HepG2 (cell line): Measurements from ENCODE around the gene TF. TPM values are rescaled to one million over a fixed set of nuclear protein-coding genes. Genes with fewer than 3 reads are reported as not detected.

ENCODE experiments used
- AKNA ChIP-seq: sonication (generic); formaldehyde crosslinking; IDR thresholded peaks from 2 replicates; pipeline ENCODE4 v1.4.0; 2020; ENCODE audit warnings: missing genetic modification reagents, borderline replicate concordance
- ARNTL ChIP-seq: sonication (generic); formaldehyde crosslinking; IDR thresholded peaks from 2 replicates; pipeline ENCODE4 v1.4.0; 2020; ENCODE audit warnings: mild to moderate bottlenecking, missing genetic modification reagents
- BCLAF1 ChIP-seq: fragments of 450-650 bp; IDR thresholded peaks from 2 replicates; pipeline ENCODE4 v1.6.1; 2017; ENCODE audit warnings: mild to moderate bottlenecking
- CBX2 ChIP-seq, 2 experiments: fragments of 200-600 bp in 1 of 2; sonication (generic); formaldehyde crosslinking in 1 of 2; IDR thresholded peaks; 2 replicates each; pipeline versions ENCODE4 v1.7.0 to v1.8.1; 2018 to 2022; ENCODE audit warnings: low read depth in 2 of 2, low read length in 1 of 2, mild to moderate bottlenecking in 1 of 2, missing genetic modification reagents in 1 of 2
- CHD4 ChIP-seq: fragments of 200-600 bp; sonication (generic); IDR thresholded peaks from 2 replicates; pipeline ENCODE4 v1.7.0; 2017; ENCODE audit warnings: mild to moderate bottlenecking, low read length, borderline replicate concordance
- E2F2 ChIP-seq: sonication (generic); formaldehyde crosslinking; IDR thresholded peaks from 2 replicates; pipeline ENCODE4 v1.4.0; 2020; ENCODE audit warnings: missing genetic modification reagents, borderline replicate concordance
- GPN1 ChIP-seq: sonication (generic); formaldehyde crosslinking; IDR thresholded peaks from 2 replicates; pipeline ENCODE4 v1.5.1; 2020; ENCODE audit warnings: missing genetic modification reagents, borderline replicate concordance
- HOXA7 ChIP-seq: sonication (generic); formaldehyde crosslinking; IDR thresholded peaks from 2 replicates; pipeline ENCODE4 v1.8.1; 2022; ENCODE audit warnings: mild to moderate bottlenecking, missing genetic modification reagents, moderate library complexity
- KMT2B ChIP-seq: IDR thresholded peaks from 2 replicates; pipeline ENCODE4 v1.6.1; 2016; ENCODE audit warnings: missing genetic modification reagents, missing compliant biosample characterization
- PAWR ChIP-seq: sonication (generic); formaldehyde crosslinking; IDR thresholded peaks from 2 replicates; pipeline ENCODE4 v1.4.0; 2020; ENCODE audit warnings: missing genetic modification reagents, mild to moderate bottlenecking, borderline replicate concordance
- PHF21A ChIP-seq: sonication (generic); formaldehyde crosslinking; IDR thresholded peaks from 2 replicates; pipeline ENCODE4 v1.5.0; 2020; ENCODE audit warnings: mild to moderate bottlenecking, missing genetic modification reagents
- SSRP1 ChIP-seq: IDR thresholded peaks from 2 replicates; pipeline ENCODE4 v1.6.1; 2016; ENCODE audit warnings: control low read depth
- STAT5B ChIP-seq: sonication (generic); formaldehyde crosslinking; IDR thresholded peaks from 2 replicates; pipeline ENCODE4 v1.4.0; 2020; ENCODE audit warnings: missing genetic modification reagents
- ZBTB25 ChIP-seq: IDR thresholded peaks from 2 replicates; pipeline ENCODE4 v1.6.1; 2018; ENCODE audit warnings: missing genetic modification reagents
- ZBTB7B ChIP-seq: sonication (generic); formaldehyde crosslinking; IDR thresholded peaks from 2 replicates; pipeline ENCODE4 v1.4.0; 2020; ENCODE audit warnings: missing genetic modification reagents
- ZNF550 ChIP-seq: sonication (generic); formaldehyde crosslinking; IDR thresholded peaks from 2 replicates; pipeline ENCODE4 v1.4.0; 2020; ENCODE audit warnings: mild to moderate bottlenecking, missing genetic modification reagents, borderline replicate concordance
- ZNF552 ChIP-seq: sonication (generic); formaldehyde crosslinking; IDR thresholded peaks from 2 replicates; pipeline ENCODE4 v1.9.0; 2022; ENCODE audit warnings: missing genetic modification reagents, mild to moderate bottlenecking, borderline replicate concordance
- ZNF598 ChIP-seq: sonication (generic); formaldehyde crosslinking; IDR thresholded peaks from 2 replicates; pipeline ENCODE4 v1.5.1; 2020; ENCODE audit warnings: mild to moderate bottlenecking, missing genetic modification reagents, borderline replicate concordance
- ZNF614 ChIP-seq: IDR thresholded peaks from 2 replicates; pipeline ENCODE4 v1.6.1; 2018; ENCODE audit warnings: missing biosample characterization, missing genetic modification reagents, inconsistent platforms, borderline replicate concordance
- ZNF75D ChIP-seq: sonication (generic); formaldehyde crosslinking; IDR thresholded peaks from 2 replicates; pipeline ENCODE4 v1.8.1; 2023; ENCODE audit warnings: missing genetic modification reagents, mild to moderate bottlenecking, borderline replicate concordance
- ZNF782 ChIP-seq: sonication (generic); formaldehyde crosslinking; IDR thresholded peaks from 2 replicates; pipeline ENCODE4 v1.4.0; 2020; ENCODE audit warnings: missing genetic modification reagents, mild to moderate bottlenecking, borderline replicate concordance
- polyA plus RNA-seq, 8 experiments: library from polyadenylated mRNA; depleted of rRNA in 3 of 8; stranded (reverse) in 7 of 8; unstranded in 1 of 8; fragments of >200 nt; fragmentation: Illumina TruSeq in 4 of 8; extraction: Trizol in 4 of 8; gene quantifications; 2 replicates each; pipeline versions ENCODE4 v1.2.1 to v1.2.3, GENCODE V29; 2011 to 2016; ENCODE audit warnings: low read depth in 4 of 8, missing spikeins in 1 of 8, mixed read lengths in 1 of 8; ENCODE audit not compliant: insufficient read depth in 1 of 8
- total RNA-seq, 5 experiments: library from RNA; depleted of rRNA; stranded (reverse); fragments of >200 nt; fragmentation: Illumina TruSeq; extraction: Trizol; gene quantifications; 2 replicates each; pipeline ENCODE4 v1.2.3, GENCODE V29; 2016; ENCODE audit warnings: low read depth in 1 of 5

The TF gene
- total and polyA plus RNA-seq, 2 of the 13 experiments (the other 11 are each of a cell fraction or from before 2014, with no cell fraction given), result 10,074 to 11,821 TPM

- TF ChIP-seq E2F2 (CRISPR knock-in tag), result no peak
- no peak for TF ChIP-seq STAT5B
- no peak for TF ChIP-seq ZNF550 (CRISPR knock-in tag)
- no peak for TF ChIP-seq SSRP1
- no peak for TF ChIP-seq GPN1
- TF ChIP-seq ZNF614 (CRISPR knock-in tag), result 0 out of 2 replicates have a peak, but pooled peaks have one; percentile 35
- TF ChIP-seq ZNF552, result no peak
- TF ChIP-seq KMT2B, result no peak
- TF ChIP-seq ZBTB7B (CRISPR knock-in tag), result peak; percentile 71; the same call in 1 of the 2 replicates
- no peak for TF ChIP-seq ZNF75D (CRISPR knock-in tag)
- no peak for TF ChIP-seq PAWR (CRISPR knock-in tag)
- TF ChIP-seq BCLAF1, result no peak
- TF ChIP-seq PHF21A, result peak; percentile 55; the same call in 1 of the 2 replicates
- TF ChIP-seq ZNF598 (CRISPR knock-in tag), result no peak
- no peak for TF ChIP-seq HOXA7
- TF ChIP-seq CHD4, result no peak
- peak; percentile 37; the same call in 1 of the 2 replicates for TF ChIP-seq ZBTB25
- TF ChIP-seq AKNA (CRISPR knock-in tag), result no peak
- no peak for TF ChIP-seq ZNF782 (CRISPR knock-in tag)
- peak; percentile 79; the same call in 1 of the 2 replicates for TF ChIP-seq ARNTL (CRISPR knock-in tag)
- no peak for TF ChIP-seq CBX2 (IDR thresholded peaks at IDR 0.05; ENCODE audit: low read depth, low read length)
- no peak for TF ChIP-seq CBX2 (CRISPR knock-in tag; IDR thresholded peaks at IDR 0.05; ENCODE audit: low read depth)
These were observed 13.0 kb upstream of the TF start (continued) for GRCh38 chr3:133733226-133733625.
